LNCAP (cell line): ENCODE results near the gene IFIT3.

ENCODE experiments used
- TF ChIP-seq, protein P1 (sequence below): fragments of 450-650 bp; IDR thresholded peaks from 2 replicates; pipeline ENCODE4 v1.5.1; 2017; ENCODE audit warnings: mild to moderate bottlenecking

The IFIT3 gene

GRCh38 chr10:89377705-89378637, 50.2 kb downstream of the IFIT3 start, which contains the start of gene IFIT1B:
Gene IFIT1B, plus strand, starts transcription at chr10:89378056. Its CDS starts 80 bp downstream, at chr10:89378136.
- TF ChIP-seq, protein P1, sequence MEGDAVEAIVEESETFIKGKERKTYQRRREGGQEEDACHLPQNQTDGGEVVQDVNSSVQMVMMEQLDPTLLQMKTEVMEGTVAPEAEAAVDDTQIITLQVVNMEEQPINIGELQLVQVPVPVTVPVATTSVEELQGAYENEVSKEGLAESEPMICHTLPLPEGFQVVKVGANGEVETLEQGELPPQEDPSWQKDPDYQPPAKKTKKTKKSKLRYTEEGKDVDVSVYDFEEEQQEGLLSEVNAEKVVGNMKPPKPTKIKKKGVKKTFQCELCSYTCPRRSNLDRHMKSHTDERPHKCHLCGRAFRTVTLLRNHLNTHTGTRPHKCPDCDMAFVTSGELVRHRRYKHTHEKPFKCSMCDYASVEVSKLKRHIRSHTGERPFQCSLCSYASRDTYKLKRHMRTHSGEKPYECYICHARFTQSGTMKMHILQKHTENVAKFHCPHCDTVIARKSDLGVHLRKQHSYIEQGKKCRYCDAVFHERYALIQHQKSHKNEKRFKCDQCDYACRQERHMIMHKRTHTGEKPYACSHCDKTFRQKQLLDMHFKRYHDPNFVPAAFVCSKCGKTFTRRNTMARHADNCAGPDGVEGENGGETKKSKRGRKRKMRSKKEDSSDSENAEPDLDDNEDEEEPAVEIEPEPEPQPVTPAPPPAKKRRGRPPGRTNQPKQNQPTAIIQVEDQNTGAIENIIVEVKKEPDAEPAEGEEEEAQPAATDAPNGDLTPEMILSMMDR = no peak

- TF ChIP-seq, protein P1 = no peak
These were observed 51.3 kb downstream of the IFIT3 start for GRCh38 chr10:89379103-89379502.

DNA sequence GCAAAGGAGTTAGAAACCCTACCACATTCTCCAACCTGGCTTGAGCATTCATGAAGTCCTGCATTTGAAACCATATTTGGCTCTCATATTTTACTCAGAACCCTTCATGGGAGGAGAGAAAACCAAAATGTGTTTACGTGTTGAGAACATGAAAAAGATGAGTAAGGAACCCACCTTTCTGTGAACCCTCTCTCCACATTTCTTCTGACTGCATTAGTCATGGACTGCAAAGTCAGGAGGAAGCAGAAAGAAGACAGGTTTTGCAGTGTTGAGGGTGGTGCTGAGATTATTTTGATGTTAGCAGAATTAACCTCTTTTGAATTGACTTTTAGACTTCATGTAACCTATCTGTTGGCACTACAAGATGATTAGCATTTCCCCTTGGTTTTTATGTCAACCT, 55.0 kb downstream of the IFIT3 start:
- TF ChIP-seq, protein P1 = no peak

- TF ChIP-seq, protein P1 = no peak
These were observed 56.9 kb downstream of the IFIT3 start for GRCh38 chr10:89384474-89385340.

DNA sequence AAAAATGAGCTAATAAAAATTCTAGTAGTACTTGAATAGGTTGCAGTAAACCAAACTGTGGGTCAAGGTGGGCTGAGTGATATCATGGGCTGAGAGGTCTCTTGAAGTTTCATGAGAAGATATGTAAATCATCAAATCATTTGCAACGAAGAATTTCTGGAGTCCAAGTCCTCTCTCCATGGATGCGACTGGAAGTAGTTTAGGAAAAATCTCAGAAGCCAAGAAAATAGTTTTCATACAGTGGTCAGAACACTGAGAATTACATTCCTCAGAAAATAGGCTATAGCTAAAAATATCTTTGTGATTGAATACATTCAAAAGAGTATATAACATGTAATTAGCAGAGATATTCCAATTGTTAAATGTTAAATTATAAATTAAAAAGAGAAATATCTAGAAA, 61.0 kb downstream of the IFIT3 start:
- TF ChIP-seq, protein P1 = no peak

DNA sequence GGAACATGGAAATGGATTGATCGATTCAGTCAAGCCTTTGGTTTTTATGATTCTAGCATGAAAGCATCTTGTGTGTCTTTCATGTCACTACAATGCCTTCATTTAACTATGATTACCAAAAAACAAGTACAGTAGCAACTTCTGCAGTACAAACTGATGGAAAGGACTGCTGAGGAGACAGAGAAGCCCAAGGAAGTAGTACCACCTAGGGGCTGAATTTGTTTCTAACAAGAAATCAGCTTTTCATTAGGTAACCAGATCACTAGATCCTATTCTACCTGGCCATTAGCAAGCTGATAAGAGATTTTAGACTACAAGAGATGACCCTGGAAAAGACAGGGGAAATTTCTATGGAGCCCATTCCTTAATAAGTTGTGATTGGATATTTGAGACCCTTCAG, 61.5 kb downstream of the IFIT3 start:
- TF ChIP-seq, protein P1 = 0 out of 2 replicates have a peak, but pooled peaks have one; percentile 21
